ENCODE measurements around the gene FBXO7. TPM values are rescaled to one million over a fixed set of nuclear protein-coding genes. Genes with fewer than 3 reads are reported as not detected.

Gene FBXO7
- total and polyA plus RNA-seq, 9 of the 15 experiments (the other 6 are each of a cell fraction or from before 2014, with no cell fraction given) = 34.0 to 162 (median 85.2) TPM

GRCh38 chr22:32487461-32487860 lies 12.8 kb downstream of the FBXO7 start:
- peaks cover 60% of the 10 kb centered on the region for H3K79me2 ChIP-seq (ENCODE audit: control insufficient read depth, insufficient read depth, low read length)
- H3K4me3 ChIP-seq = no peak overlapping the region
- ChIA-PET POLR2A (interaction anchor here (1.0 to 2.9 kb wide), 2 partner anchors 10 to 28 kb away, joined by 3 to 11 read pairs; no protein-coding TSS in a partner anchor), CTCF (ENCODE audit: low intra/inter-chr PET ratio) (no interaction called here)
- H3K9ac ChIP-seq (ENCODE audit: insufficient read depth in 1 of 2, low read depth in 2 of 2, low read length in 2 of 2) = no peak overlapping the region
- H3K27me3 ChIP-seq (ENCODE audit: control insufficient read depth in 2 of 2, insufficient read depth in 2 of 2, low read length in 2 of 2) = no peaks in the 10 kb centered on the region
- no peaks in the 10 kb centered on the region for H3K9me3 ChIP-seq (replicated peaks; ENCODE audit: control insufficient read depth, insufficient read depth, low read depth, low read length)
- H2AFZ ChIP-seq (ENCODE audit: low read depth, low read length) = no peak overlapping the region
- no peak for TF ChIP-seq TCF3 (CRISPR knock-in tag; IDR thresholded peaks at IDR 0.05)
- DNase-seq (ENCODE audit: extremely low read depth in 1 of 4, low spot score in 3 of 4) (no peak), ATAC-seq (no peak), FAIRE-seq (no peak)
- 70% methylated on average over 1 of the region's 1 CpG for WGBS (ENCODE audit: insufficient coverage, low coverage, missing lambda C conversion rate)
- no peak overlapping the region for H3K4me2 ChIP-seq (ENCODE audit: insufficient read depth, low read length)
- BruUV-seq (replicated peaks) = no TSS peak
- peaks cover 5% of the 10 kb centered on the region for H3K9me1 ChIP-seq (ENCODE audit: control insufficient read depth, insufficient read depth, low read length)
- no peak overlapping the region for H3K27ac ChIP-seq (ENCODE audit: extremely low read depth, low read depth, low read length)
- H4K20me1 ChIP-seq (replicated peaks; ENCODE audit: control insufficient read depth, insufficient read depth, low read length) = 0 out of 2 replicates have a peak, but pooled peaks cover 8% of the 10 kb centered on the region
- H3K4me1 ChIP-seq (replicated peaks in 1 of 2; ENCODE audit: control insufficient read depth in 2 of 2, insufficient read depth in 2 of 2, low read length in 2 of 2) = peaks cover 0 to 15% of the 10 kb centered on the region in 2 experiments; a peak in 3 of 5 replicates
- peaks cover 94% of the 10 kb centered on the region for H3K36me3 ChIP-seq (ENCODE audit: control insufficient read depth, insufficient read depth, low read length)
- in situ Hi-C loops (cut with MboI) (no loop called here), intact Hi-C loops (cut with micrococcal nuclease) (no loop called here)

DNA sequence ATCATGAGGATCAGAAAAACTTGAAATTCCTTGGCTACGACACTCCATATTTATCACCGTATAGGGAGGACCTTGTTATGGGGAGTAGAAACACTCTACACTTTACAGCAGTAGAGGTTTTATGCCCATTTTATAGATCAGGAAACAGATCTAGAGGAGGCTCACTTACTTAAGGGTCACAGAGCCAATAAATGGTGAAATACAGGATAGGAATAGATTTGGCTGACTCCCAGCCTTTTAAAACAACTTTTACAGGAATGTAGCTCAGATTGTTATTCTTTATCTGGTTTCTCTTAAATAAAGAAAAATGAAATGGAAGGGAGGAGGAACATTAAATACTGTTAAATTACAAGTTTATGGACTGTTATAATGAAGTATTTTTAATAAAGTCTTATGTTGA lies 14.8 kb downstream of the FBXO7 start:
- Histone ChIP-seq H2AFZ (ENCODE audit: low read depth, low read length) (no peak overlapping the region), H3K9me1 (ENCODE audit: control insufficient read depth, insufficient read depth, low read length) (no peaks in the 10 kb centered on the region), H3K27me3 (ENCODE audit: control insufficient read depth in 2 of 2, insufficient read depth in 2 of 2, low read length in 2 of 2) (no peaks in the 10 kb centered on the region), H4K20me1 (replicated peaks; ENCODE audit: control insufficient read depth, insufficient read depth, low read length) (no peaks in the 10 kb centered on the region), H3K4me2 (ENCODE audit: insufficient read depth, low read length) (no peak overlapping the region), H3K36me3 (ENCODE audit: control insufficient read depth, insufficient read depth, low read length) (peaks cover 97% of the 10 kb centered on the region), H3K4me3 (no peak overlapping the region), H3K79me2 (ENCODE audit: control insufficient read depth, insufficient read depth, low read length) (peaks cover 41% of the 10 kb centered on the region), H3K27ac (ENCODE audit: extremely low read depth, low read depth, low read length) (no peak overlapping the region), H3K9me3 (replicated peaks; ENCODE audit: control insufficient read depth, insufficient read depth, low read depth, low read length) (no peaks in the 10 kb centered on the region), H3K4me1 (replicated peaks in 1 of 2; ENCODE audit: control insufficient read depth in 2 of 2, insufficient read depth in 2 of 2, low read length in 2 of 2) (peaks cover 0 to 5% of the 10 kb centered on the region in 2 experiments; a peak in 1 of 5 replicates), H3K9ac (ENCODE audit: insufficient read depth in 1 of 2, low read depth in 2 of 2, low read length in 2 of 2) (no peak overlapping the region)
- in situ Hi-C loops (cut with MboI) (no loop called here), intact Hi-C loops (cut with micrococcal nuclease) (no loop called here)
- DNase-seq (ENCODE audit: extremely low read depth in 1 of 4, low spot score in 3 of 4) (no peak), ATAC-seq (no peak), FAIRE-seq (no peak)
- no TSS peak for BruUV-seq (replicated peaks)
- CTCF ChIA-PET (ENCODE audit: low intra/inter-chr PET ratio) = no interaction called here
- WGBS (ENCODE audit: insufficient coverage, low coverage, missing lambda C conversion rate) = 91% methylated on average over 2 of the region's 2 CpGs
- POLR2A ChIA-PET = interaction anchor here (2.1 to 2.5 kb wide), 2 partner anchors 11 to 13 kb away, joined by 8 to 9 read pairs; partner anchors contain the start of gene FBXO7
- TF ChIP-seq NFXL1 (CRISPR knock-in tag; IDR thresholded peaks at IDR 0.05) = no peak
- no peak for TF ChIP-seq ATF1 (CRISPR knock-in tag; IDR thresholded peaks at IDR 0.05)
- TF ChIP-seq ATF1 (tag; IDR thresholded peaks at IDR 0.05) = no peak
- TF ChIP-seq NCOA6 (IDR thresholded peaks at IDR 0.05) = no peak
- no peak for TF ChIP-seq PRMT5 (CRISPR knock-in tag; IDR thresholded peaks at IDR 0.05)
- TF ChIP-seq, protein P1, sequence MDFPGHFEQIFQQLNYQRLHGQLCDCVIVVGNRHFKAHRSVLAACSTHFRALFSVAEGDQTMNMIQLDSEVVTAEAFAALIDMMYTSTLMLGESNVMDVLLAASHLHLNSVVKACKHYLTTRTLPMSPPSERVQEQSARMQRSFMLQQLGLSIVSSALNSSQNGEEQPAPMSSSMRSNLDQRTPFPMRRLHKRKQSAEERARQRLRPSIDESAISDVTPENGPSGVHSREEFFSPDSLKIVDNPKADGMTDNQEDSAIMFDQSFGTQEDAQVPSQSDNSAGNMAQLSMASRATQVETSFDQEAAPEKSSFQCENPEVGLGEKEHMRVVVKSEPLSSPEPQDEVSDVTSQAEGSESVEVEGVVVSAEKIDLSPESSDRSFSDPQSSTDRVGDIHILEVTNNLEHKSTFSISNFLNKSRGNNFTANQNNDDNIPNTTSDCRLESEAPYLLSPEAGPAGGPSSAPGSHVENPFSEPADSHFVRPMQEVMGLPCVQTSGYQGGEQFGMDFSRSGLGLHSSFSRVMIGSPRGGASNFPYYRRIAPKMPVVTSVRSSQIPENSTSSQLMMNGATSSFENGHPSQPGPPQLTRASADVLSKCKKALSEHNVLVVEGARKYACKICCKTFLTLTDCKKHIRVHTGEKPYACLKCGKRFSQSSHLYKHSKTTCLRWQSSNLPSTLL (IDR thresholded peaks at IDR 0.05) = no peak
- no peak for TF ChIP-seq JUN (IDR thresholded peaks at IDR 0.05; ENCODE audit: borderline replicate concordance, low read depth, low read length)
- TF ChIP-seq JUN (CRISPR knock-in tag; IDR thresholded peaks at IDR 0.05; ENCODE audit: borderline replicate concordance) = no peak
- no peak for TF ChIP-seq ZNF830 (CRISPR knock-in tag; IDR thresholded peaks at IDR 0.05)
- TF ChIP-seq KDM1A (IDR thresholded peaks at IDR 0.05) = no peak
- no peak for TF ChIP-seq ZNF592 (IDR thresholded peaks at IDR 0.05)
